Smooth muscle cell (in vitro differentiated cells): Measurements from ENCODE around the gene SLC16A3. TPM values are rescaled to one million over a fixed set of nuclear protein-coding genes. Genes with fewer than 3 reads are reported as not detected.

ENCODE experiments used
- DNase-seq: peaks from one replicate; lab custom pipeline; 2025; ENCODE audit not compliant: unreplicated experiment; lab: John Stamatoyannopoulos, UW
- H2AFZ ChIP-seq: fragments of 200-600 bp; sonication (generic); 2 replicates; pipeline ENCODE4 v1.6.0; 2016; ENCODE audit warnings: antibody characterized with exemption, low read depth, mild to moderate bottlenecking
- H3F3A ChIP-seq: fragments of 200-600 bp; sonication (generic); 2 replicates; pipeline ENCODE4 v1.6.0; 2017; ENCODE audit warnings: antibody characterized with exemption, low read depth
- H3K27ac ChIP-seq: fragments of 200-600 bp; sonication (generic); 2 replicates; pipeline ENCODE4 v1.5.1; 2016; ENCODE audit warnings: low read depth, mild to moderate bottlenecking
- H3K27me3 ChIP-seq: fragments of 200-600 bp; sonication (generic); 2 replicates; pipeline ENCODE4 v1.6.1; 2016; ENCODE audit warnings: low read depth, mild to moderate bottlenecking
- H3K36me3 ChIP-seq: fragments of 200-600 bp; sonication (generic); 2 replicates; pipeline ENCODE4 v1.5.1; 2016; ENCODE audit warnings: low read depth
- H3K4me1 ChIP-seq: fragments of 200-600 bp; sonication (generic); 2 replicates; pipeline ENCODE4 v1.5.1; 2016; ENCODE audit warnings: low read depth
- H3K4me2 ChIP-seq: fragments of 200-600 bp; sonication (generic); 2 replicates; pipeline ENCODE4 v1.6.0; 2016; ENCODE audit warnings: mild to moderate bottlenecking
- H3K4me3 ChIP-seq: fragments of 200-600 bp; sonication (generic); 2 replicates; pipeline ENCODE4 v1.5.1; 2016; ENCODE audit warnings: mild to moderate bottlenecking
- H3K79me2 ChIP-seq: fragments of 200-600 bp; sonication (generic); 2 replicates; pipeline ENCODE4 v1.6.0; 2016; ENCODE audit warnings: low read depth, mild to moderate bottlenecking
- H3K9ac ChIP-seq: fragments of 200-600 bp; sonication (generic); 2 replicates; pipeline ENCODE4 v1.6.0; 2016; ENCODE audit warnings: low read depth
- H3K9me3 ChIP-seq: fragments of 200-600 bp; sonication (generic); replicated peaks from 2 replicates; pipeline ENCODE4 v1.5.1; 2016; ENCODE audit warnings: low read depth
- H4K20me1 ChIP-seq: fragments of 200-600 bp; sonication (generic); 2 replicates; pipeline ENCODE4 v1.6.0; 2016; ENCODE audit warnings: low read depth
- CTCF ChIP-seq: fragments of 200-600 bp; sonication (generic); IDR thresholded peaks from 2 replicates; pipeline ENCODE4 v1.5.1; 2017; ENCODE audit warnings: borderline replicate concordance, mild to moderate bottlenecking, antibody characterized with exemption; ENCODE audit not compliant: insufficient read depth, poor library complexity, severe bottlenecking
- whole genome bisulfite sequencing: methylation state at CpG from one replicate; pipeline ENCODE4 v1.1.7; 2016; ENCODE audit warnings: low lambda C conversion rate; 5-methylcytosine and 5-hydroxymethylcytosine counted together
- polyA plus RNA-seq: library from polyadenylated mRNA; unstranded; fragments of >200 nt; fragmentation: Nextera tagmentation; extraction: Ambion mirVana; gene quantifications from 2 replicates; pipeline ENCODE4 v1.2.1, GENCODE V29; 2016
- total RNA-seq: library from RNA; depleted of rRNA; stranded (reverse); fragments of >200 nt; gene quantifications from 2 replicates; pipeline ENCODE4 v1.2.3, GENCODE V29; 2014

SLC16A3 gene
- total and polyA plus RNA-seq, 2 experiments from 2014 or later = 83.3 to 180 TPM

- Histone ChIP-seq H3K27ac (no peak overlapping the region), H4K20me1 (peaks cover 100% of the 10 kb centered on the region)
Measured at GRCh38 chr17:82244413-82245133, 15.7 kb downstream of the SLC16A3 start.

GRCh38 chr17:82245134-82246039 lies 16.5 kb downstream of the SLC16A3 start:
- no peak for TF ChIP-seq CTCF
- peaks cover 52% of the 10 kb centered on the region for H3F3A ChIP-seq
- peak overlapping the region; percentile 84 for H3K27ac ChIP-seq
- H2AFZ ChIP-seq = no peak overlapping the region
- H3K4me2 ChIP-seq = no peak overlapping the region
- no peak overlapping the region for H3K9ac ChIP-seq
- 97% methylated on average over 46 of the region's 47 CpGs for WGBS
- DNase-seq = no peak
- no peak overlapping the region for H3K4me3 ChIP-seq
- no peaks in the 10 kb centered on the region for H3K27me3 ChIP-seq
- H4K20me1 ChIP-seq = peaks cover 100% of the 10 kb centered on the region
- peaks cover 7% of the 10 kb centered on the region for H3K36me3 ChIP-seq
- H3K4me1 ChIP-seq = no peaks in the 10 kb centered on the region
- peaks cover 8% of the 10 kb centered on the region for H3K79me2 ChIP-seq
- H3K9me3 ChIP-seq = no peaks in the 10 kb centered on the region

More at GRCh38 chr17:82244413-82245133, 15.7 kb downstream of the SLC16A3 start:
- H3K79me2 ChIP-seq = peaks cover 6% of the 10 kb centered on the region
- peaks cover 53% of the 10 kb centered on the region for H3F3A ChIP-seq
- no peak for DNase-seq
- no peak overlapping the region for H2AFZ ChIP-seq
- H3K4me3 ChIP-seq = no peak overlapping the region
- H3K4me2 ChIP-seq = no peak overlapping the region
- WGBS = 94% methylated on average over 39 of the region's 39 CpGs
- peak; percentile 24 for TF ChIP-seq CTCF
- H3K9ac ChIP-seq = no peak overlapping the region
- no peaks in the 10 kb centered on the region for H3K27me3 ChIP-seq
- no peaks in the 10 kb centered on the region for H3K9me3 ChIP-seq
- H3K4me1 ChIP-seq = no peaks in the 10 kb centered on the region
- peaks cover 7% of the 10 kb centered on the region for H3K36me3 ChIP-seq

- Histone ChIP-seq H3K27me3 (no peaks in the 10 kb centered on the region), H3K4me2 (no peak overlapping the region), H3K4me1 (no peaks in the 10 kb centered on the region), H3K4me3 (no peak overlapping the region), H3K36me3 (peaks cover 7% of the 10 kb centered on the region), H3K27ac (peak overlapping the region; percentile 84), H3K9me3 (no peaks in the 10 kb centered on the region), H4K20me1 (peaks cover 100% of the 10 kb centered on the region), H2AFZ (no peak overlapping the region), H3K79me2 (peaks cover 12% of the 10 kb centered on the region), H3K9ac (no peak overlapping the region), H3F3A (peaks cover 59% of the 10 kb centered on the region)
- no peak for TF ChIP-seq CTCF
- DNase-seq = no peak
- WGBS = 98% methylated on average over 5 of the region's 5 CpGs
Measured at GRCh38 chr17:82246040-82246364, 17.2 kb downstream of the SLC16A3 start.
